Measurements from ENCODE around the gene LZTR1.

LZTR1 gene

DNA sequence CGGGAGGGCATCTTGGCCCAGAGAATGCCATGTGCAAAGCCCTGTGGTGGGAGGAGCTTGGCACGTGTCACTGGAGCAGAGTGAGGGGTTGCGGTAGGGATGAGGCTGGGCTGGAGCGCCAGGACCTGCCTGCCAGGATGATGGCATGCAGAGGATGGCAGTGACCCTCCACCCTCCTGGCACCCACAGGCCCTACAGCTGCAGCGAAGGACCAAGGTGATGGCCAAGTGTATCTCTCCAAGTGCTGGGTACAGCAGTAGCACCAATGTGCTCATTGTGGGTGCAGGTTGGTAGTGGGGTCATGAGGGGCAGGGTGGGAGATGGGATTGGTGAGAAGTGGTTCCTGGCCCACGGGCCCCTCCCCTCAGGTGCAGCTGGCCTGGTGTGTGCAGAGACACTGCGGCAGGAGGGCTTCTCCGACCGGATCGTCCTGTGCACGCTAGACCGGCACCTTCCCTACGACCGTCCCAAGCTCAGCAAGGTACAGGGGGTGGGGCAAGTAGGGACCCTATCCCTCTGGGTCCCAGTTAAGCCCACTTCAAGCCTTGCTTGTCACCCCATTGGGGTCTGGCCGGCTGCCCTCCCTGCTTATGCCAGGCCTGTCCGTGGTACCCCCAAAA, 7.7 kb upstream of the LZTR1 start:
- TF ChIP-seq, protein P1, sequence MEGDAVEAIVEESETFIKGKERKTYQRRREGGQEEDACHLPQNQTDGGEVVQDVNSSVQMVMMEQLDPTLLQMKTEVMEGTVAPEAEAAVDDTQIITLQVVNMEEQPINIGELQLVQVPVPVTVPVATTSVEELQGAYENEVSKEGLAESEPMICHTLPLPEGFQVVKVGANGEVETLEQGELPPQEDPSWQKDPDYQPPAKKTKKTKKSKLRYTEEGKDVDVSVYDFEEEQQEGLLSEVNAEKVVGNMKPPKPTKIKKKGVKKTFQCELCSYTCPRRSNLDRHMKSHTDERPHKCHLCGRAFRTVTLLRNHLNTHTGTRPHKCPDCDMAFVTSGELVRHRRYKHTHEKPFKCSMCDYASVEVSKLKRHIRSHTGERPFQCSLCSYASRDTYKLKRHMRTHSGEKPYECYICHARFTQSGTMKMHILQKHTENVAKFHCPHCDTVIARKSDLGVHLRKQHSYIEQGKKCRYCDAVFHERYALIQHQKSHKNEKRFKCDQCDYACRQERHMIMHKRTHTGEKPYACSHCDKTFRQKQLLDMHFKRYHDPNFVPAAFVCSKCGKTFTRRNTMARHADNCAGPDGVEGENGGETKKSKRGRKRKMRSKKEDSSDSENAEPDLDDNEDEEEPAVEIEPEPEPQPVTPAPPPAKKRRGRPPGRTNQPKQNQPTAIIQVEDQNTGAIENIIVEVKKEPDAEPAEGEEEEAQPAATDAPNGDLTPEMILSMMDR (IDR thresholded peaks at IDR 0.05; ENCODE audit: low read depth, low read length, missing control alignments) = no peak

DNA sequence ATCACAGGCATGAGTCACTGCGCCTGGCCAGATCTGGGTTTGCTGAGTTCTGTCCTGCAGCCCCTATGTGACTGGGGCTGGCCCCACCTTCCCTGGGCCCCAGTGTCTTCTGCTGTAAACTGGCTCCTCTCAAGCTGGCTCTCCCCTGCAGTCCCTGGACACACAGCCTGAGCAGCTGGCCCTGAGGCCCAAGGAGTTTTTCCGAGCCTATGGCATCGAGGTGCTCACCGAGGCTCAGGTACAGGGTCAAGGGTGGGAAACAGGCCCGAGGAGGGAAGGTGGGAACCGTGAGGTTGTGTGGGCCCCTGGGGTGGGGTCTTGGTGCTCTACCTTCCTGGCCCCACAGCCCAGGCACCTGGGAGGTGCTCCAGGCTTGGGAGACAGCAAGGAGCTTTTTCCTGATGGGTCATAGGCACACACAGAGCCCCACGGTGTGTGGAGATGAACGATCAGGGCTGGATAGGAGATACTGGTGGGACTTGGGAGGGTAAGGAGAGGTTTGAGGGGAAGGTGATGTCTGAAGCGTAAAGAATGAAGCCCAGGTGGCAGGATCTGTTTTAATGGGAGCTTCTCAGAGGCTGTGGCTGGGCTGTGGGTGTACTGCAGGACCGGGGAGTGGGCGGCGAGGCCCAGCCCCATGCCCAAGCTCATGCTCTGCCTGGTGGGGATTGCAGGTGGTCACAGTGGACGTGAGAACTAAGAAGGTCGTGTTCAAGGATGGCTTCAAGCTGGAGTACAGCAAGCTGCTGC, 6.4 kb upstream of the LZTR1 start:
- DNase-seq (ENCODE audit: extremely low read depth, low read depth) = no peak
- TF ChIP-seq, protein P1 (IDR thresholded peaks at IDR 0.05; ENCODE audit: low read depth, low read length, missing control alignments) = no peak
- no peak overlapping the region for H3K4me3 ChIP-seq (replicated peaks; ENCODE audit: low read depth, low read length)

More for the DNA sequence above, 7.7 kb upstream of the LZTR1 start:
- H3K4me3 ChIP-seq (replicated peaks; ENCODE audit: low read depth, low read length) = no peak overlapping the region
- DNase-seq (ENCODE audit: extremely low read depth, low read depth) = no peak

- TF ChIP-seq, protein P1 (IDR thresholded peaks at IDR 0.05; ENCODE audit: low read depth, low read length, missing control alignments) = no peak
- no peak overlapping the region for H3K4me3 ChIP-seq (replicated peaks; ENCODE audit: low read depth, low read length)
- DNase-seq (ENCODE audit: extremely low read depth, low read depth) = no peak
Observed at GRCh38 chr22:20976291-20976877, 5.7 kb upstream of the LZTR1 start.

- DNase-seq (ENCODE audit: extremely low read depth, low read depth) = no peak
- no peak overlapping the region for H3K4me3 ChIP-seq (replicated peaks; ENCODE audit: low read depth, low read length)
- TF ChIP-seq, protein P1 (IDR thresholded peaks at IDR 0.05; ENCODE audit: low read depth, low read length, missing control alignments) = no peak
Observed at GRCh38 chr22:20977019-20977418, 5.1 kb upstream of the LZTR1 start.

DNA sequence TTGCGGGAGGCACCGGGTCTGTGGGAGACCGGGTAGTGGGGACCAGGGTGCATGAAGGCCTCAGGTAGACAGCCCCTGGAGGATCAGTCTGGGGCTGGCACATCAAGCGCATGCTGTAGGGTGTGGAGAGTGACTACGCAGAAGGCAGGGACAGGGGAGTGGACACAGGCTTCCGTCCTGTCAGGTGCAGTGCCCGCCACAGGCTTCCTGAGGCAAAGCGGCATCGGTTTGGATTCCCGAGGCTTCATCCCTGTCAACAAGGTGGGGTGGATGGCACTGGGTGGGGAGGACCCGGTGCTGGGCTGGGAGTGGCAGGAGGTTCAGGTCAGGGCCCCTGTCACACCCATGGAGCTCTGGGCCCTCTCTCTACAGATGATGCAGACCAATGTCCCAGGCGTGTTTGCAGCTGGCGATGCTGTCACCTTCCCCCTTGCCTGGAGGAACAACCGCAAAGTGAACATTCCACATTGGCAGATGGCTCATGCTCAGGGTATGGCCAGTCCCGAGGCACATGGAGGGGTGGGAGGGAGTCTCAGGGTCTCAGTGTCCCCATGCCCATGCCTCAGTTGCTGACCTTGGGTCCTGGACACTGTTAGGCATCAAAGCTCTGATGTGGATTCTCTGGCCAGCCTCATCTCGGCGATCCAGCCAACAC, 4.5 kb upstream of the LZTR1 start:
- TF ChIP-seq, protein P1 (IDR thresholded peaks at IDR 0.05; ENCODE audit: low read depth, low read length, missing control alignments) = no peak
- H3K4me3 ChIP-seq (replicated peaks; ENCODE audit: low read depth, low read length) = no peak overlapping the region
- no peak for DNase-seq (ENCODE audit: extremely low read depth, low read depth)

DNA sequence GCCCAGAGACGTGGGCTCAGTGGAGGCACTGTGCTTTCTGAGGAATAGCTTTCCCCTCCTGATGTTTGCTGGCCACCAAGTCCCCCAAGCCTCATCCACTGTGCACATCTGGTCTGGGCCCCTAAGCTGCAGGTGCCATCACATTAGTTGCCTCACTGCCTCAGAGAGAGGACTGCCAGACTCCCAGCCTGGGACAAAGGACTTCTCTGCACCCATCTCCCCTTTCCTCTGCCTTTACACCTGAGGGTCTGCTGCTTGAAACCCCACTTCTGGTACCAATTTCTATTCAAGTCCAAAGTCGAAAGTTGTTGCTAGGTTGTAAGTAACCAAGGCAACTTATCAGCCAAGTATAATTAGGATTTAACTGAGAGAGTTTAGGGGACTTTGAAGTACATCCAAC, 3.7 kb upstream of the LZTR1 start:
- TF ChIP-seq, protein P1 (IDR thresholded peaks at IDR 0.05; ENCODE audit: low read depth, low read length, missing control alignments) = no peak
- no peak for DNase-seq (ENCODE audit: extremely low read depth, low read depth)
- no peak overlapping the region for H3K4me3 ChIP-seq (replicated peaks; ENCODE audit: low read depth, low read length)
